Measurements from ENCODE around the gene TRABD. TPM values are rescaled to one million over a fixed set of nuclear protein-coding genes. Genes with fewer than 3 reads are reported as not detected.

The TRABD gene
- total RNA-seq, 2 experiments from 2014 or later = 184 to 193 TPM

DNA sequence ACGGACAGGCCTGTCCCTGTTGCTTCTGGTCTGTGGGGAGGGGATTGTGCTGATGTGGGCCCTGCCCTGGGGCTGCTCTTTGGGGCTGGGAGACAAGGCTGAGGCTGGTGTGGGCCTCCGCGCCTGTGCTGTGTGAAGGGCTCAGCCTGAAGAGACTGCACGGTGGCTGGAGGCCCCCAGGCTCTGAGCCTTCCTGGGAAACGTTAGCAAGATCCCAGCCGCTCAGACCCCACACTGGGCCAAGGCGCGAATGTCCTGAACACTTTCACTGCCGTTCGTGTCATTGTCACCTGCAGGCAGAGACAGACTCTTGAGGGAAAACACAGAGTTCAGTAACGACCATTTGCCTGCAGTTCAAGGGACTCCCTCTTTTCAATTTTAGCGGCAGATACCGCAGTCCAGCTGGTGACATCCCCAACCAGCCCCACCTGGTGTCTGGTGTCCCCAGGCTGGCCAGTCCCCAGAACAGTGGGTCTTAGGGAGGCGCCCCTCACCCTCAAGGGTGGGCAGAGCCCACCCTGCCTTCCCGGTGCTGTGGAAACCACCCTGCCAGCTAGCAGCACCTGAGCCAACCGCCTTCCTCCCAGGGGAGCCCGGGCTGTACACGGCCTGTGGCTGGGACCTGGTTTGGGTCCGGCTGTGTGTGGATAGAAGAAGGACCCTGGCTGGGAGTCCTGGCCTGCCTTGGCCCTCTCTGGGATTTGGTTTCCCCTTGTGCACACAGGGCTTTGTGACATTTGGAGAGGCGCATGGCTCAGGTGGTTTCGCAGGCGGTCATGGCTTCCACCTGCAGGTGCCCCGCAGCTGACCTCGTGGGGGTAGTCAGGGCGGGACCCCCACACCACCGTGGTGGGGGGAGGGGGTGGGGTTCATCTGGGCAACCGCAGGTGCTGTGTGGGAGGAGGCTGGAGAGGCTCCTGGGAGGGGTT, 9.5 kb upstream of the TRABD start:
- no peaks in the 10 kb centered on the region for H3K36me3 Mint-ChIP-seq (ENCODE audit: low read depth)
- no peak overlapping the region for H3K4me3 Mint-ChIP-seq
- peak in 1 of 14 experiments; percentile 27 for DNase-seq
- H3K4me3 ChIP-seq (ENCODE audit: low read length) = no peak overlapping the region
- H3K27ac Mint-ChIP-seq = no peak overlapping the region
- no peak overlapping the region for H3K27ac ChIP-seq (ENCODE audit: low read depth in 1 of 2, low read length in 2 of 2)
- ChIA-PET CTCF (no interaction called here), POLR2A (no interaction called here)
- no peaks in the 10 kb centered on the region for H3K9me3 Mint-ChIP-seq
- TF ChIP-seq, protein P1, sequence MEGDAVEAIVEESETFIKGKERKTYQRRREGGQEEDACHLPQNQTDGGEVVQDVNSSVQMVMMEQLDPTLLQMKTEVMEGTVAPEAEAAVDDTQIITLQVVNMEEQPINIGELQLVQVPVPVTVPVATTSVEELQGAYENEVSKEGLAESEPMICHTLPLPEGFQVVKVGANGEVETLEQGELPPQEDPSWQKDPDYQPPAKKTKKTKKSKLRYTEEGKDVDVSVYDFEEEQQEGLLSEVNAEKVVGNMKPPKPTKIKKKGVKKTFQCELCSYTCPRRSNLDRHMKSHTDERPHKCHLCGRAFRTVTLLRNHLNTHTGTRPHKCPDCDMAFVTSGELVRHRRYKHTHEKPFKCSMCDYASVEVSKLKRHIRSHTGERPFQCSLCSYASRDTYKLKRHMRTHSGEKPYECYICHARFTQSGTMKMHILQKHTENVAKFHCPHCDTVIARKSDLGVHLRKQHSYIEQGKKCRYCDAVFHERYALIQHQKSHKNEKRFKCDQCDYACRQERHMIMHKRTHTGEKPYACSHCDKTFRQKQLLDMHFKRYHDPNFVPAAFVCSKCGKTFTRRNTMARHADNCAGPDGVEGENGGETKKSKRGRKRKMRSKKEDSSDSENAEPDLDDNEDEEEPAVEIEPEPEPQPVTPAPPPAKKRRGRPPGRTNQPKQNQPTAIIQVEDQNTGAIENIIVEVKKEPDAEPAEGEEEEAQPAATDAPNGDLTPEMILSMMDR (IDR thresholded peaks at IDR 0.05) = no peak
- peaks cover under 1% of the 10 kb centered on the region for H3K4me1 Mint-ChIP-seq (ENCODE audit: low read depth)
- H3K27me3 ChIP-seq (ENCODE audit: control insufficient read depth in 1 of 2, insufficient read depth in 2 of 2, low read length in 2 of 2) = peaks cover 17 to 18% of the 10 kb centered on the region in 2 experiments
- H3K9me3 ChIP-seq (ENCODE audit: control insufficient read depth in 1 of 2, insufficient read depth in 1 of 2, low read length in 2 of 2) = peaks cover 0 to 10% of the 10 kb centered on the region in 2 experiments
- peaks cover 24% of the 10 kb centered on the region for H3K27me3 Mint-ChIP-seq
- ATAC-seq (ENCODE audit: poor library complexity) = no peak
- intact Hi-C loops (cut with DNase I, micrococcal nuclease) = no loop called here
- no peaks in the 10 kb centered on the region for H3K36me3 ChIP-seq (ENCODE audit: insufficient read depth, low read length)
- peaks cover under 1% of the 10 kb centered on the region for H3K4me1 ChIP-seq (ENCODE audit: insufficient read depth, low read length)

DNA sequence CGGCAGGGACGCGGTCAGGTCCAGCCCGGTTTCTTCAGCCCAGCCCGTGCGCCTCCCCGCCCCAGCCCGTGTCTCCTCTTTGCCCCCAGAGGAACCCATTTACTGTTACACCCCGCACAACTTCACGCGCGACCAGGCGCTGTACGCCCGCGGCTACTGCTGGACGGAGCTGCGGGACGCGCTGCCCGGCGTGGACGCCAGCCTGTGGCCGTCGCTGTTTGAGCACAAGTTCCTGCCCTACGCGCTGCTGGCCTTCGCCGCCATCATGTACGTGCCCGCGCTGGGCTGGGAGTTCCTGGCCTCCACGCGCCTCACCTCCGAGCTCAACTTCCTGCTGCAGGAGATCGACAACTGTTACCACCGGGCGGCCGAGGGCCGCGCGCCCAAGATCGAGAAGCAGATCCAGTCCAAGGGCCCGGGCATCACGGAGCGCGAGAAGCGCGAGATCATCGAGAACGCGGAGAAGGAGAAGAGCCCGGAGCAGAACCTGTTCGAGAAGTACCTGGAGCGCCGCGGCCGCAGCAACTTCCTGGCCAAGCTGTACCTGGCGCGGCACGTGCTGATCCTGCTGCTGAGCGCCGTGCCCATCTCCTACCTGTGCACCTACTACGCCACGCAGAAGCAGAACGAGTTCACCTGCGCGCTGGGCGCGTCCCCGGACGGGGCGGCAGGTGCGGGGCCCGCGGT, 8.7 kb upstream of the TRABD start:
- no peak overlapping the region for H3K27ac Mint-ChIP-seq
- intact Hi-C loops (cut with DNase I, micrococcal nuclease) = no loop called here
- no peaks in the 10 kb centered on the region for H3K36me3 Mint-ChIP-seq (ENCODE audit: low read depth)
- peaks cover 0 to 4% of the 10 kb centered on the region in 2 experiments for H3K9me3 ChIP-seq (ENCODE audit: control insufficient read depth in 1 of 2, insufficient read depth in 1 of 2, low read length in 2 of 2)
- no peak overlapping the region for H3K4me3 ChIP-seq (ENCODE audit: low read length)
- H3K4me3 Mint-ChIP-seq = no peak overlapping the region
- POLR2A ChIA-PET = no interaction called here
- no peaks in the 10 kb centered on the region for H3K4me1 Mint-ChIP-seq (ENCODE audit: low read depth)
- no peaks in the 10 kb centered on the region for H3K9me3 Mint-ChIP-seq
- H3K27me3 Mint-ChIP-seq = peaks cover 20% of the 10 kb centered on the region
- no peaks in the 10 kb centered on the region for H3K4me1 ChIP-seq (ENCODE audit: insufficient read depth, low read length)
- TF ChIP-seq, protein P1 (IDR thresholded peaks at IDR 0.05) = no peak
- no peaks in the 10 kb centered on the region for H3K36me3 ChIP-seq (ENCODE audit: insufficient read depth, low read length)
- no peak overlapping the region for H3K27ac ChIP-seq (ENCODE audit: low read depth in 1 of 2, low read length in 2 of 2)
- CTCF ChIA-PET = interaction anchor here (0.6 kb wide), 1 partner anchor 33 kb away, joined by 3 read pairs; no protein-coding TSS in a partner anchor
- H3K27me3 ChIP-seq (ENCODE audit: control insufficient read depth in 1 of 2, insufficient read depth in 2 of 2, low read length in 2 of 2) = peaks cover 11 to 13% of the 10 kb centered on the region in 2 experiments
- ATAC-seq (ENCODE audit: poor library complexity) = no peak
- DNase-seq = peak in 1 of 14 experiments; percentile 15

- H3K4me1 Mint-ChIP-seq (ENCODE audit: low read depth) = no peaks in the 10 kb centered on the region
- H3K36me3 ChIP-seq (ENCODE audit: insufficient read depth, low read length) = no peaks in the 10 kb centered on the region
- no peak overlapping the region for H3K4me3 Mint-ChIP-seq
- ChIA-PET POLR2A (no interaction called here), CTCF (no interaction called here)
- peaks cover 12% of the 10 kb centered on the region for H3K27me3 Mint-ChIP-seq
- no peaks in the 10 kb centered on the region for H3K9me3 Mint-ChIP-seq
- H3K27ac Mint-ChIP-seq = no peak overlapping the region
- no peak overlapping the region for H3K4me3 ChIP-seq (ENCODE audit: low read length)
- H3K27ac ChIP-seq (ENCODE audit: low read depth in 1 of 2, low read length in 2 of 2) = no peak overlapping the region
- no peaks in the 10 kb centered on the region for H3K4me1 ChIP-seq (ENCODE audit: insufficient read depth, low read length)
- H3K36me3 Mint-ChIP-seq (ENCODE audit: low read depth) = no peaks in the 10 kb centered on the region
- intact Hi-C loops (cut with DNase I, micrococcal nuclease) = no loop called here
- TF ChIP-seq, protein P1 (IDR thresholded peaks at IDR 0.05) = no peak
- peaks cover 6 to 8% of the 10 kb centered on the region in 2 experiments for H3K27me3 ChIP-seq (ENCODE audit: control insufficient read depth in 1 of 2, insufficient read depth in 2 of 2, low read length in 2 of 2)
- peaks cover 0 to 4% of the 10 kb centered on the region in 2 experiments for H3K9me3 ChIP-seq (ENCODE audit: control insufficient read depth in 1 of 2, insufficient read depth in 1 of 2, low read length in 2 of 2)
- DNase-seq (peak in 1 of 14 experiments; percentile 26), ATAC-seq (ENCODE audit: poor library complexity) (no peak)
These were observed 7.9 kb upstream of the TRABD start for GRCh38 chr22:50177537-50178470.
